ENCODE data around the gene CABLES2.

CABLES2 gene

GRCh38 chr20:62410746-62411478 is 3.8 kb upstream of the CABLES2 start:
- no peak for DNase-seq (ENCODE audit: low read depth)
- no peak overlapping the region for H3K4me3 ChIP-seq (ENCODE audit: low read length)
- no peak for TF ChIP-seq CTCF (conservative IDR thresholded peaks at IDR 0.05; ENCODE audit: low read depth, low read length)

- no peak overlapping the region for H3K4me3 ChIP-seq (ENCODE audit: low read length)
- TF ChIP-seq CTCF (conservative IDR thresholded peaks at IDR 0.05; ENCODE audit: low read depth, low read length) = peak; percentile 69
- DNase-seq (ENCODE audit: low read depth) = no peak
Observed at GRCh38 chr20:62409931-62410745, 3.1 kb upstream of the CABLES2 start.

- no peak overlapping the region for H3K4me3 ChIP-seq (ENCODE audit: low read length)
- no peak for TF ChIP-seq CTCF (conservative IDR thresholded peaks at IDR 0.05; ENCODE audit: low read depth, low read length)
- DNase-seq (ENCODE audit: low read depth) = no peak
Observed at GRCh38 chr20:62409086-62409853, 2.2 kb upstream of the CABLES2 start.

DNA sequence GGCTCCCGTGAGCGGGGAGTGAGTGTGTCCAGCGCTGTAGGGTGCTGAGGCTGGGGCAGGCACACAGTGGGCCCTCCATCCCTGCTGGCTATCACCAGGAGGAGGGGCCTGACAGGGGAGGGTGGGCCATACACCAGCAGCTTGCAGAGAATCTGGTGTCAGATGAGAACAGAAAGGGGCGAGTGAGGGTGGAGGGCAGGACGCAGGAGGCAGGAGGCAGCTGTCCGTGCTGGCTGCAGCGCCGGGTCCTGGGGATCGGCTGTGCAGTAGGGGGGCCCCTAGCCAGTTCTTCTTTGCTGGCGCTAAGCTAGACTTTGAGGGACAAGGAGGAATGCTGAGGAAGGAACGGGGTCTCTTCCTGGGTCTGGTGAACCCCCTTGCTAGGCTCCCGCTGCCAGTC is 1.6 kb upstream of the CABLES2 start:
- no peak for TF ChIP-seq CTCF (conservative IDR thresholded peaks at IDR 0.05; ENCODE audit: low read depth, low read length)
- DNase-seq (ENCODE audit: low read depth) = no peak
- no peak overlapping the region for H3K4me3 ChIP-seq (ENCODE audit: low read length)

GRCh38 chr20:62408055-62408454 is 970 bp upstream of the CABLES2 start:
- DNase-seq (ENCODE audit: low read depth) = no peak
- TF ChIP-seq CTCF (conservative IDR thresholded peaks at IDR 0.05; ENCODE audit: low read depth, low read length) = no peak

DNA sequence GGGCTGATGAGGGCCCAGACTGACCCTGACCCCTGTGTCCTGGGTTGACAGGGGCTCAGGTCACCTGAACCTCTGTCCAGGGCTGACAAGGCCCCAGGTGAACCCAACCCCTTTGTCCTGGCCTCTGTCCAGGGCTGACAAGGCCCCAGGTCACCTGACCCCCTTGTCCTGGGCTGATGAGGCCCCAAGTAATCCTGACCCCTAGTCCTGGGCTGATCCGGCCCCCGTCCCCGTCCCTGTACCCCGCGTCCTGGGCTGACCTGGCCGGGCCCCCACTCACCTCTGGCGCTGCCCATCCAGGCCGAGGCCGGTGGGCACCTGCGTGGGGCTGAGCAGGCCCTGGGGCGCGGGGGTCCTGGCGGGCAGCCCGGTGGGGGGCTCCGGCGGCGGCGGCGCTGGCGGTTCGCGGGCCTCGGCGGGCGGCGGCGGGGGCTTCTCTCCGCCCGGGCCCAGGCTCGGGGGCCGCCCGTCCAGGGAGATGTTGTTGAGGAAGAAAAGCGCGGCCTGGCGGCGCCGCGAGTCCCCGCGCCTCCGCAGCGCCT is 379 bp downstream of the CABLES2 start:
- DNase-seq (ENCODE audit: low read depth) = no peak
- TF ChIP-seq CTCF (conservative IDR thresholded peaks at IDR 0.05; ENCODE audit: low read depth, low read length) = no peak
- peak overlapping the region; percentile 62 for H3K4me3 ChIP-seq (ENCODE audit: low read length)

More at GRCh38 chr20:62408055-62408454, 970 bp upstream of the CABLES2 start:
- no peak overlapping the region for H3K4me3 ChIP-seq (ENCODE audit: low read length)

Data from retinal pigment epithelial cell (primary cell).